ENCODE measurements around the gene UVRAG.

UVRAG gene

GRCh38 chr11:75784085-75784478 is 30.9 kb upstream of the UVRAG start:
- no peak for DNase-seq (ENCODE audit: low read depth)

- no peak for DNase-seq (ENCODE audit: low read depth)
These were observed 30.5 kb upstream of the UVRAG start for GRCh38 chr11:75784506-75784905.

GRCh38 chr11:75785187-75785586 is 29.8 kb upstream of the UVRAG start:
- DNase-seq (ENCODE audit: low read depth), result no peak

GRCh38 chr11:75786101-75786736 is 28.8 kb upstream of the UVRAG start:
- DNase-seq (ENCODE audit: low read depth), result no peak

DNA sequence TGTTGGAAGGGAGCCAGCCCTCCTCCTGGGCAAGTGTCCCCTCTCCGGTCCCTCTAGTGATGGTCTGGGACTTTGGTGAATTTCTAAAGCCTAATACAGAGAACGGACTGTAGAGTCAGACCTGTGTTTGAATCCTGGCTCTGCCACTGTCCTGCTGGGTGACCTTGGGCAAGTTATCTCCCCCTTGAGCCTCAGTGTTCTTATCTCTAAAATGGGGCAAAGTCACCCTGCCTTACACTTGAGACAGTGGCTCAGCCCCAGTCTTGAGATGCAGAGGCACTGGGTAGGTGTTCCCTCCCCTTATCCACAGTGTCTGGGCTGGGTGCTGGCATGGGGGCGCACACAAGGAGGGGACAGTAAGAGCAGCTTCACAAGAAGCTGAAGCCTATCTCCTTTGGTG is 25.5 kb upstream of the UVRAG start:
- DNase-seq (ENCODE audit: low read depth), result no peak

DNA sequence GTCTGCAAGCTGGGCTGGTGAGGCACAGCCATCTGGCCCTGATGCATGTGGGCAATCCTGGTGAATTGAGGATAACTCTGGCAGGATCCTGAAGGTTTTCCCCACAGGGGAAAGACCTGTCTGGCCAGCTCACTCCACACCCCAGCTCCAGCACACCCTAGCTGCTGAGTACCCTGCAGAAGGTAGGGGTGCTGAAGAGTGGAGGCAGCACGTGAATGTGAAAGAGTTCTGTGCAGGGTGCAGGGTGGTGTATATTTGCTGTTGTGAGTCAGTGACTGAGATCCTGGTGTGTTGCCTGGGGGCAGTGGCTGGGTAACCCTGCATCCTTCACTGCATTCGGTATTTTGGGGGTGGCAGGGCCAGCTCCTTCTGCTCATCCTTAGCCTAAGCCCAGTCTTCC is 24.0 kb upstream of the UVRAG start:
- DNase-seq (ENCODE audit: low read depth), result no peak

DNA sequence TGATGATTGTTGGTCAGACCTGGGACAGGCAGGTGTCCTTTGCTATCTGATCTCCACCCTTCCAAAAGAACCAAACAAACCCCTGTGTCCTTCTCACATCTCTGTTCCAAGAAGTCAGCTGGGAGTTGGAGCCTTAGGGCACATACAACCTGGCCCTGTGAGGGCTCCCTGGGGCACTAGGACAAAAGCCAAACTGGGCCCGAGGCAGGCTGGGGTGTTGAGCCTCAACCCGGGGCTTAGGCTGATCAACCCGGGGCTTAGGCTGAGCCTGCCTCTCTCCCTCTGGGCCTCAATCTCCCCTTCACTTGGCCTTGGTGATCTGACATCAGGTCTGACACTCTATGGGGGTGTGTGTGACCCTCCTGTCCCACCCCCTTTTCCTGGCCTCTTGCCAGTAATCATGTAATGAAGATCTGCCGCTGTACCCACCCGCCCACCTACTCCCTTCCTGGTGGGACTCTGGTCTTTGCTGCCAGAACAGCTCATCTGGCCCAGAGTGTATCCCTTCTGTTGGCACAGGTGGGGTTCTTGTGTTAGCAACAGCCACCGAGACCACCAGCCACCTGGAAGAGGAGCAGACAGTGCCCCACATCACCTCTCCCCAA is 22.8 kb upstream of the UVRAG start:
- no peak for DNase-seq (ENCODE audit: low read depth)

- DNase-seq (ENCODE audit: low read depth), result no peak
These were observed 21.8 kb upstream of the UVRAG start for GRCh38 chr11:75792997-75793800.

DNA sequence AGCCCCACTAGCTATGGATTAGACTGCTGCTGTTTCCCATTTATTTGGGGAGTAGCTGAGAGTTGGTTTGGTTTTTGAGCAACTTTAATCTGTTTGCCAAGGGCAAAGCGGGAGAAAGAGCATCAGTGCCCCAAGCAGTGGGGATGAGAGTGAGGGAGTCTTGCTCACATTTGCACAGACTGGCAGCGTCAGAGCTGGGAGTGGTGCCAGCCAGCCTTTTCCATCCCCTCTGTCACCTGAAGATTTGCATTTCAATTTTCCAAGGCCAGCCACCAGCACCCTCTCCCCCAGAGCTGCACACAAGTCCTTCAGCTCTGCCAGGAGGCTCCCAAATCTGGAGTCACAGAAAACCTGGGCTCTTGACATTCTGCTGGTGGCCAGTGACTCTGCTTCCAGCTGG is 21.0 kb upstream of the UVRAG start:
- DNase-seq (ENCODE audit: low read depth), result no peak

DNA sequence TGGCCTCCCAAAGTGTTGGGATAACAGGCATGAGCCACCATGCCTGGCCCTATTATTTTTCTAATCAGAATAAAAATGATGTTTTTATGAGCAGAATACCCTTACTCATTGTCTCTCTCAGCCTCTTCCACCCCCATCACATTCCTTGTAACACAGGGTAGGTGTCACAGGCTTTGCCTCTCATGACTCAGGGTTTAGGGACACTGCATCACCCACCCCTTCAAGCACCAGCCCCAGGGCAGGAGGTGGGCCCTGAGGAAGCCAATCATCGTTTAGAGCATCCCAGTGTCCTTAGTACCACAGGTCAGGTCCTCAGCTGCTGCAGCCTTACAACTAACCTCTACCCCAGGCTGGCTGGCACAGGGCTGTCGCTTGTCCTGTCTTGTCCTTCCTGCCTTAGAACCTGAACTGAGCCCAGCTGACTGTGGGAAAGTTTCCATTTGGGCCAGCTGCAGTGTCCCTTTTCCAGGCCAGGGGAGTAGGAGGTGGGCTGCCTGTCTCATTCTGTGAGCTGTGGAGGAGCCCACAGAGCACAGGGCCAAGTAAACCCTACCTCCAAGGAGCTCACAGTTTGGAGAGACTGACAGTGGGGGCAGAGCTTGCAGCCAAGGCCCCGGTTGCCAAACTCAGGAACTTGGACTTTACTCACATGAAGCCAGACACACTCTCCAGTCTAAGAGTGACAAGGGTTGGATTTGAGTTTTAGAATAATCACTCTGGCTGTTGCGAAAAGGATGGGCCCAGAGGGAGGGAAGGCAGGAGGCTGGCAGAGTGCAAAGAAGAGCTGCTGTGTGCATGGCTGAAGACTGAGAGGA is 19.5 kb upstream of the UVRAG start:
- DNase-seq (ENCODE audit: low read depth), result no peak

DNA sequence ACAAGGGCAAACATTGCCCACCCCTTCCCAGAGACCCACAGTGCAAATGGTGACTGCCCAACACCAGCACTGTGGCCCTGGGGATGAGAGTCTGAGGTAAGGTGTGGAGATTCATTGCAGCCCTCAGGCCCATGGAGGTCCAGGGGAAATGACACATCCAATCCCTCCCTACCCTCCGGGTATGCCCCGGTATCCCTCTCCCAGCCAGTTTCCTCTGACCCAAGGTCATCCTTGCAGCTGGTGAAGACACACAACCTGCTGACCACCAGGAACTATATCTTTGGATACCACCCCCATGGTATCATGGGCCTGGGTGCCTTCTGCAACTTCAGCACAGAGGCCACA is 18.9 kb upstream of the UVRAG start:
- no peak for DNase-seq (ENCODE audit: low read depth)

- DNase-seq (ENCODE audit: low read depth), result no peak
These were observed 17.9 kb upstream of the UVRAG start for GRCh38 chr11:75797116-75797515.

- DNase-seq (ENCODE audit: low read depth), result no peak
These were observed 17.2 kb upstream of the UVRAG start for GRCh38 chr11:75797792-75798191.

- no peak for DNase-seq (ENCODE audit: low read depth)
These were observed 14.8 kb upstream of the UVRAG start for GRCh38 chr11:75800136-75800675.

GRCh38 chr11:75800728-75801361 is 14.2 kb upstream of the UVRAG start:
- no peak for DNase-seq (ENCODE audit: low read depth)

DNA sequence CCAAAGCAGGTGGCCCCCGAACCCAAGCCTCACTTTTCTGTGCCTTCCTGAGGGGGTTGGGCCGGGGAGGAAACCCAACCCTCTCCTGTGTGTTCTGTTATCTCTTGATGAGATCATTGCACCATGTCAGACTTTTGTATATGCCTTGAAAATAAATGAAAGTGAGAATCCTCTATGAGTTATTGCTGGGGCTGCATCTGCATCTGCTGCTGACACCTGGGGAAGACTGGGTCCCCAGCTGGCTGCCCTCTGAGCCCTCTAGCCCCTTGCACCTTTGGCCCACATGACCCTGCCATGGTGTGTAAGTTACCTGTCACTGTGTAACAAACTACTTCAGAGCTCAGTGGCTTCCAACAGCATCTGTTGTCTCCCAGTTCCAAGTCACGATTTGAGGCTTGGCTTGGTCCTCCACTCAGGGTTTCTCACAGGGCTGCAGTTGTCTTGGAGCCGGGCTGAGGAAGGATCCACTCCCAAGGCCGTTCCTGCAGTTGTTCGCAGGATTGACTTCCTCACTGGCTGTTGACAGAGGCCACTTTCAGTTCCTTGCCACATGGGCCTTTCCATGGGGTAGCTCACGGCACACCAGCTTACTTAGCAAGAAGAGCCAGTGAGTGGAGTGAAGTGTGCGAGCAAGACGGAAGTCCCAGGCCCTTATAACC is 13.5 kb upstream of the UVRAG start:
- DNase-seq (ENCODE audit: low read depth), result no peak

- no peak for DNase-seq (ENCODE audit: low read depth)
These were observed 12.7 kb upstream of the UVRAG start for GRCh38 chr11:75802021-75802912.

GRCh38 chr11:75802913-75803820 is 11.8 kb upstream of the UVRAG start:
- DNase-seq (ENCODE audit: low read depth), result no peak

GRCh38 chr11:75809111-75809510 is 5.9 kb upstream of the UVRAG start:
- no peak for DNase-seq (ENCODE audit: low read depth)

All from non-pigmented ciliary epithelial cell (primary cell).